Liver (tissue), 9 donors: Measurements from ENCODE around the gene SLC4A5. TPM values are rescaled to one million over a fixed set of nuclear protein-coding genes. Genes with fewer than 3 reads are reported as not detected.

ENCODE experiments used
- DNase-seq: peaks from one replicate; pipeline ENCODE4 v3.0.0-alpha.2; 2017; ENCODE audit warnings: low spot score
- H3K27ac ChIP-seq, 2 donors: one replicate each; pipeline ENCODE4 v1.7.0; 2013; ENCODE audit warnings: inconsistent platforms in 2 of 2, low read length in 2 of 2, control low read depth in 1 of 2, low read depth in 1 of 2, mild to moderate bottlenecking in 1 of 2
- H3K27me3 ChIP-seq, 4 donors: one replicate each; pipeline versions ENCODE4 v1.6.1 to v1.7.0; 2013; ENCODE audit warnings: low read length in 3 of 4, inconsistent platforms in 1 of 4, mild to moderate bottlenecking in 1 of 4, moderate library complexity in 1 of 4; ENCODE audit not compliant: control insufficient read depth in 4 of 4, insufficient read depth in 4 of 4
- H3K36me3 ChIP-seq, 4 donors: one replicate each; pipeline versions ENCODE4 v1.6.1 to v1.7.0; 2013; ENCODE audit warnings: low read length in 3 of 4, mild to moderate bottlenecking in 3 of 4, low read depth in 1 of 4, moderate library complexity in 1 of 4; ENCODE audit not compliant: control insufficient read depth in 4 of 4, insufficient read depth in 3 of 4
- H3K4me1 ChIP-seq, 4 donors: one replicate each; pipeline versions ENCODE4 v1.6.1 to v1.7.0; 2013; ENCODE audit warnings: low read length in 3 of 4, mild to moderate bottlenecking in 3 of 4, moderate library complexity in 1 of 4; ENCODE audit not compliant: control insufficient read depth in 4 of 4, insufficient read depth in 4 of 4
- H3K4me3 ChIP-seq, 3 donors: one replicate each; pipeline versions ENCODE4 v1.6.1 to v1.7.0; 2013; ENCODE audit warnings: low read length in 3 of 3, control low read depth in 1 of 3, low read depth in 1 of 3, mild to moderate bottlenecking in 1 of 3
- H3K9ac ChIP-seq, 2 donors: one replicate each; pipeline ENCODE4 v1.7.0; 2013; ENCODE audit warnings: low read length in 2 of 2, mild to moderate bottlenecking in 2 of 2, moderate library complexity in 2 of 2, control low read depth in 1 of 2, low read depth in 1 of 2
- H3K9me3 ChIP-seq, 4 donors: one replicate each; pipeline versions ENCODE4 v1.6.1 to v1.7.0; 2013; ENCODE audit warnings: low read length in 3 of 4; ENCODE audit not compliant: control insufficient read depth in 4 of 4
- EGR1 ChIP-seq, 2 donors: IDR thresholded peaks; 2 replicates each; pipeline ENCODE4 v1.6.1; 2016 to 2018; ENCODE audit warnings: antibody characterized with exemption in 2 of 2, low read depth in 2 of 2
- FOXA2 ChIP-seq: IDR thresholded peaks from 2 replicates; pipeline ENCODE4 v1.6.1; 2016; ENCODE audit warnings: antibody characterized with exemption
- GABPA ChIP-seq, 2 donors: IDR thresholded peaks in 1 of 2; conservative IDR thresholded peaks in 1 of 2; 2 replicates each; pipeline ENCODE4 v1.6.1; 2016; ENCODE audit warnings: antibody characterized with exemption in 2 of 2, mild to moderate bottlenecking in 1 of 2, moderate library complexity in 1 of 2
- HNF4A ChIP-seq, 2 donors: conservative IDR thresholded peaks; 2 replicates each; pipeline ENCODE4 v1.6.1; 2016; ENCODE audit warnings: antibody characterized with exemption in 2 of 2, mild to moderate bottlenecking in 2 of 2
- NR2F2 ChIP-seq: IDR thresholded peaks from 2 replicates; pipeline ENCODE4 v1.6.1; 2016; ENCODE audit warnings: antibody characterized with exemption
- RAD21 ChIP-seq, 2 donors: IDR thresholded peaks; 2 replicates each; pipeline ENCODE4 v1.6.1; 2016; ENCODE audit warnings: antibody characterized with exemption in 2 of 2, mild to moderate bottlenecking in 2 of 2
- RXRA ChIP-seq, 2 donors: IDR thresholded peaks; 2 replicates each; pipeline ENCODE4 v1.6.1; 2017 to 2018; ENCODE audit warnings: antibody characterized with exemption in 2 of 2, mild to moderate bottlenecking in 1 of 2
- SP1 ChIP-seq: IDR thresholded peaks from 2 replicates; pipeline ENCODE4 v1.6.1; 2018; ENCODE audit warnings: antibody characterized with exemption, mild to moderate bottlenecking
- YY1 ChIP-seq: IDR thresholded peaks from 2 replicates; pipeline ENCODE4 v1.6.1; 2016; ENCODE audit warnings: antibody characterized with exemption, mild to moderate bottlenecking
- WGBS: extraction: QIAGEN DNeasy Blood & Tissue Kit; methylation state at CpG from one replicate; pipeline ENCODE4 v1.1.7; 2013; 5-methylcytosine and 5-hydroxymethylcytosine counted together
- polyA plus RNA-seq, 2 donors: library from polyadenylated mRNA; stranded (reverse) in 1 of 2; unstranded in 1 of 2; fragments of 200-250 nt in 1 of 2; fragments of >200 nt in 1 of 2; fragmentation: Nextera tagmentation in 1 of 2; extraction: Ambion mirVana in 1 of 2; gene quantifications; one replicate each; pipeline versions ENCODE4 v1.2.1 to v1.2.3, GENCODE V29; 2013 to 2015
- total RNA-seq, 2 donors: library from RNA; depleted of rRNA; stranded (reverse); fragments of >200 nt; gene quantifications; one replicate each; pipeline ENCODE4 v1.2.3, GENCODE V29; 2014
- TF ChIP-seq, protein P1 (sequence below): IDR thresholded peaks from 2 replicates; pipeline ENCODE4 v1.6.1; 2016; ENCODE audit warnings: antibody characterized with exemption
- TF ChIP-seq, protein P2 (sequence below): IDR thresholded peaks from 2 replicates; pipeline ENCODE4 v1.6.1; 2016; ENCODE audit warnings: antibody characterized with exemption
- TF ChIP-seq, protein P3 (sequence below): IDR thresholded peaks from 2 replicates; pipeline ENCODE4 v1.6.1; 2016; ENCODE audit warnings: antibody characterized with exemption
- TF ChIP-seq, protein P4 (sequence below): IDR thresholded peaks from 2 replicates; pipeline ENCODE4 v1.6.1; 2016; ENCODE audit warnings: antibody characterized with exemption, mild to moderate bottlenecking
- TF ChIP-seq, protein P5 (sequence below): fragments of 150-350 bp; IDR thresholded peaks from 2 replicates; pipeline ENCODE4 v1.5.1; 2017; ENCODE audit warnings: improper control_type of control experiment, low read depth, low read length; ENCODE audit not compliant: missing input control
- donor health status: healthy.
- donor health status: healthy.
- donor health status: healthy.
- donor health status: healthy.
- donor health status: healthy.

The SLC4A5 gene
- total and polyA plus RNA-seq, 4 donors, result 0.12 to 0.50 (median 0.29) TPM

DNA sequence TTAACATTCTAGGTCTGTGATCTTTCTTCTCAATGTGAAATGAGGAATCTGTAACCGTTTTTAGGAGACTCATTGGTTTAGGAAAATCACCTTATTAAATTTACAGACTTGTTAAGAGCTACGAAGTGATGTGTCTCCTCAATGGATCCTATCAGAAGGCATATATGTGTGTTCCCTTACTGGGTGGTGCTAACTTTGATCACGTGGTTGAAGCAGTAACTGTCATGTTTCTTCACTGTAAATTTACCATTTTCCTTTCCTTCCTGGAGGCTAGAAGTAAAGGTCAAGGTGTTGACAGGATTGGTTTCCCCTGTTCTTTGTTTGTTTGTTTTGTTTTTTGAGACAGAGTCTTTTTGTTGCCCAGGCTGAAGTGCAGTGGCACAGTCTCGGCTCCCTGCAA, 146.2 kb downstream of the SLC4A5 start:
- Histone ChIP-seq H3K27me3 (peaks cover 0 to 3% (median 0%) of the 10 kb centered on the region in 4 donors), H3K9me3 (peaks cover 0 to 4% (median 0%) of the 10 kb centered on the region in 4 donors), H3K4me1 (peaks cover 2 to 17% (median 7%) of the 10 kb centered on the region in 4 donors), H3K27ac (no peak overlapping the region), H3K9ac (no peak overlapping the region), H3K36me3 (no peaks in the 10 kb centered on the region), H3K4me3 (no peak overlapping the region)
- 84% methylated on average over 4 of the region's 4 CpGs for WGBS
- no peak for TF ChIP-seq GABPA (IDR thresholded peaks at IDR 0.05 in 1 of 2, conservative IDR thresholded peaks at IDR 0.05 in 1 of 2)
- TF ChIP-seq RXRA (IDR thresholded peaks at IDR 0.05), result no peak
- TF ChIP-seq EGR1 (IDR thresholded peaks at IDR 0.05; ENCODE audit: low read depth in 2 of 2), result no peak
- TF ChIP-seq NR2F2, result no peak
- TF ChIP-seq, protein P1, sequence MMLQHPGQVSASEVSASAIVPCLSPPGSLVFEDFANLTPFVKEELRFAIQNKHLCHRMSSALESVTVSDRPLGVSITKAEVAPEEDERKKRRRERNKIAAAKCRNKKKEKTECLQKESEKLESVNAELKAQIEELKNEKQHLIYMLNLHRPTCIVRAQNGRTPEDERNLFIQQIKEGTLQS, result no peak
- TF ChIP-seq HNF4A (conservative IDR thresholded peaks at IDR 0.05), result no peak
- TF ChIP-seq, protein P2, sequence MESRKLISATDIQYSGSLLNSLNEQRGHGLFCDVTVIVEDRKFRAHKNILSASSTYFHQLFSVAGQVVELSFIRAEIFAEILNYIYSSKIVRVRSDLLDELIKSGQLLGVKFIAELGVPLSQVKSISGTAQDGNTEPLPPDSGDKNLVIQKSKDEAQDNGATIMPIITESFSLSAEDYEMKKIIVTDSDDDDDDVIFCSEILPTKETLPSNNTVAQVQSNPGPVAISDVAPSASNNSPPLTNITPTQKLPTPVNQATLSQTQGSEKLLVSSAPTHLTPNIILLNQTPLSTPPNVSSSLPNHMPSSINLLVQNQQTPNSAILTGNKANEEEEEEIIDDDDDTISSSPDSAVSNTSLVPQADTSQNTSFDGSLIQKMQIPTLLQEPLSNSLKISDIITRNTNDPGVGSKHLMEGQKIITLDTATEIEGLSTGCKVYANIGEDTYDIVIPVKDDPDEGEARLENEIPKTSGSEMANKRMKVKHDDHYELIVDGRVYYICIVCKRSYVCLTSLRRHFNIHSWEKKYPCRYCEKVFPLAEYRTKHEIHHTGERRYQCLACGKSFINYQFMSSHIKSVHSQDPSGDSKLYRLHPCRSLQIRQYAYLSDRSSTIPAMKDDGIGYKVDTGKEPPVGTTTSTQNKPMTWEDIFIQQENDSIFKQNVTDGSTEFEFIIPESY, result no peak
- TF ChIP-seq, protein P3, sequence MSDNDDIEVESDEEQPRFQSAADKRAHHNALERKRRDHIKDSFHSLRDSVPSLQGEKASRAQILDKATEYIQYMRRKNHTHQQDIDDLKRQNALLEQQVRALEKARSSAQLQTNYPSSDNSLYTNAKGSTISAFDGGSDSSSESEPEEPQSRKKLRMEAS, result no peak
- TF ChIP-seq YY1, result no peak
- no peak for TF ChIP-seq SP1
- TF ChIP-seq, protein P4, sequence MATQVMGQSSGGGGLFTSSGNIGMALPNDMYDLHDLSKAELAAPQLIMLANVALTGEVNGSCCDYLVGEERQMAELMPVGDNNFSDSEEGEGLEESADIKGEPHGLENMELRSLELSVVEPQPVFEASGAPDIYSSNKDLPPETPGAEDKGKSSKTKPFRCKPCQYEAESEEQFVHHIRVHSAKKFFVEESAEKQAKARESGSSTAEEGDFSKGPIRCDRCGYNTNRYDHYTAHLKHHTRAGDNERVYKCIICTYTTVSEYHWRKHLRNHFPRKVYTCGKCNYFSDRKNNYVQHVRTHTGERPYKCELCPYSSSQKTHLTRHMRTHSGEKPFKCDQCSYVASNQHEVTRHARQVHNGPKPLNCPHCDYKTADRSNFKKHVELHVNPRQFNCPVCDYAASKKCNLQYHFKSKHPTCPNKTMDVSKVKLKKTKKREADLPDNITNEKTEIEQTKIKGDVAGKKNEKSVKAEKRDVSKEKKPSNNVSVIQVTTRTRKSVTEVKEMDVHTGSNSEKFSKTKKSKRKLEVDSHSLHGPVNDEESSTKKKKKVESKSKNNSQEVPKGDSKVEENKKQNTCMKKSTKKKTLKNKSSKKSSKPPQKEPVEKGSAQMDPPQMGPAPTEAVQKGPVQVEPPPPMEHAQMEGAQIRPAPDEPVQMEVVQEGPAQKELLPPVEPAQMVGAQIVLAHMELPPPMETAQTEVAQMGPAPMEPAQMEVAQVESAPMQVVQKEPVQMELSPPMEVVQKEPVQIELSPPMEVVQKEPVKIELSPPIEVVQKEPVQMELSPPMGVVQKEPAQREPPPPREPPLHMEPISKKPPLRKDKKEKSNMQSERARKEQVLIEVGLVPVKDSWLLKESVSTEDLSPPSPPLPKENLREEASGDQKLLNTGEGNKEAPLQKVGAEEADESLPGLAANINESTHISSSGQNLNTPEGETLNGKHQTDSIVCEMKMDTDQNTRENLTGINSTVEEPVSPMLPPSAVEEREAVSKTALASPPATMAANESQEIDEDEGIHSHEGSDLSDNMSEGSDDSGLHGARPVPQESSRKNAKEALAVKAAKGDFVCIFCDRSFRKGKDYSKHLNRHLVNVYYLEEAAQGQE, result no peak
- TF ChIP-seq, protein P5, sequence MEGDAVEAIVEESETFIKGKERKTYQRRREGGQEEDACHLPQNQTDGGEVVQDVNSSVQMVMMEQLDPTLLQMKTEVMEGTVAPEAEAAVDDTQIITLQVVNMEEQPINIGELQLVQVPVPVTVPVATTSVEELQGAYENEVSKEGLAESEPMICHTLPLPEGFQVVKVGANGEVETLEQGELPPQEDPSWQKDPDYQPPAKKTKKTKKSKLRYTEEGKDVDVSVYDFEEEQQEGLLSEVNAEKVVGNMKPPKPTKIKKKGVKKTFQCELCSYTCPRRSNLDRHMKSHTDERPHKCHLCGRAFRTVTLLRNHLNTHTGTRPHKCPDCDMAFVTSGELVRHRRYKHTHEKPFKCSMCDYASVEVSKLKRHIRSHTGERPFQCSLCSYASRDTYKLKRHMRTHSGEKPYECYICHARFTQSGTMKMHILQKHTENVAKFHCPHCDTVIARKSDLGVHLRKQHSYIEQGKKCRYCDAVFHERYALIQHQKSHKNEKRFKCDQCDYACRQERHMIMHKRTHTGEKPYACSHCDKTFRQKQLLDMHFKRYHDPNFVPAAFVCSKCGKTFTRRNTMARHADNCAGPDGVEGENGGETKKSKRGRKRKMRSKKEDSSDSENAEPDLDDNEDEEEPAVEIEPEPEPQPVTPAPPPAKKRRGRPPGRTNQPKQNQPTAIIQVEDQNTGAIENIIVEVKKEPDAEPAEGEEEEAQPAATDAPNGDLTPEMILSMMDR, result no peak
- no peak for TF ChIP-seq RAD21 (IDR thresholded peaks at IDR 0.05)
- no peak for DNase-seq

DNA sequence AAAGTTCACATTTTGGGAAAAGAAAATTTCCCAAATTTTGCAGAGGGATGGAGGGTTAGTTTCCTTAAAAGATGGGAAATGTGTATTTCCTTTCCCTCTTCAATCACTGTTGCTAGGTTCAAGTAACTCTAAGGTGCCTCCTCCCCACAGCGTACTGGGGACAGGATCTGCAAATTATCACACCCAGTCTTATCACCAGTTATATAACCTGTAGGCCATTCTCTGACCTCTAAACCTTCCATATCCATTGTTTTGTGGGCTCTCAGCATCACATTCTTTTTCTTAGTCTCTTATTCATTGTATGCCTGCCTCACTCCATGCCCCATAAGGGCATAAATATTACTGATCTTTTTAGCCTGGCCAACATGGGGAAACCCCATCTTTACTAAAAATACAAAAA, 148.4 kb downstream of the SLC4A5 start:
- H3K9me3 ChIP-seq, result peaks cover 0 to 4% (median 0%) of the 10 kb centered on the region in 4 donors
- H3K4me3 ChIP-seq, result no peak overlapping the region
- no peaks in the 10 kb centered on the region for H3K36me3 ChIP-seq
- no peaks in the 10 kb centered on the region for H3K27me3 ChIP-seq
- H3K27ac ChIP-seq, result no peak overlapping the region
- WGBS, result 91% methylated on average over 1 of the region's 1 CpG
- DNase-seq, result no peak
- H3K9ac ChIP-seq, result no peak overlapping the region
- TF ChIP-seq NR2F2 (no peak), SP1 (no peak), FOXA2 (no peak)
- TF ChIP-seq, protein P4, result no peak
- peaks cover 2 to 17% (median 7%) of the 10 kb centered on the region in 4 donors for H3K4me1 ChIP-seq
